Stimulated activated CD4-positive, alpha-beta T cell treated with anti-CD3 and anti-CD28 coated beads, Interleukin-12 subunit alpha, Interleukin-12 subunit beta, amount 100 ng/mL, for 4 hours (primary cell): ENCODE results near the gene GMNC.
"Not testable (repeated sequence)": the region's sequence is repeated elsewhere in the genome, so short reads cannot be mapped to it uniquely, and the experiment has no call there.

Source experiments
- DNase-seq: peaks from one replicate; pipeline ENCODE4 v3.0.0-alpha.2; 2020

The GMNC gene

GRCh38 chr3:190862209-190863118 lies at the start of gene GMNC:
Gene GMNC, minus strand, starts transcription at chr3:190862694. Its CDS starts 79 bp downstream, at chr3:190862615.
- peak; percentile 19 for DNase-seq

DNA sequence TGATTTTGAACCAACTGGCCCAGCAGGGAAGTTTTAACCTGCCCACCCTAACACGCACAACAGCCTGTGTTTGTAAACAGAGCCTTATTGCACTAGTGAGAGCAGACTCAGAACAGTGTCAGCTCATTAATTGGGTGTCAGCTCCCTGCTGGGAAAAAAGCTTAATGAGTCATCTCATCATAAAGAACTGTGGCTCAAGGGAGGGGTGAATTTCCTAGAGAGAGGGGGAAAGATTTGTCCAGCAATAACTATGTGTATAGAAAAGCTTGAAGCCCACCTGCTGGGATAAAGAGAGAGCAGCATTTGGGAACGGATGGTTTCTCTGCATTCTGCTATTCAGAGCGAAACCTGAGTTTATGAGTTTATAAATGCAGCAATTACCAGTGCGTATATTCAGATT lies 48.9 kb upstream of the GMNC start:
- DNase-seq, result no peak

DNA sequence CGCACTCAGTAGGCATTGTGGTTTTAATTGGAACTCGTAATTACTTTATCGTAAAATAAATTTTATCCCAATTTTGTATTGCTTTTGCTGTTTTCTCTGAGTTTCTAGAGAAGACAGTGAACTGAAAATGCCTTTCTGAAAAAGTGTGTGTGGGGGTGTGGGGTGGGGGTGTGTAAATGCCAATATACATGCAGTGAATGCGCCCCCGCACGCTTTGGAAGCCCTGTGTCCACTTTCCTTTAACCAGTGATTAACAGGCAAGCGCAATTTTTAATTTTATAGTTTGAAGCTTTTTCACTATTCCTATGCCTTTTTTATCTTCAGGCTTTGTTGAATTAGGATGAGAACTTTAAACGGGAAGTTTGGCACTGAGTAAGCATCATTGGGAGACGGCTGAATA lies 47.4 kb upstream of the GMNC start:
- DNase-seq, result no peak

DNA sequence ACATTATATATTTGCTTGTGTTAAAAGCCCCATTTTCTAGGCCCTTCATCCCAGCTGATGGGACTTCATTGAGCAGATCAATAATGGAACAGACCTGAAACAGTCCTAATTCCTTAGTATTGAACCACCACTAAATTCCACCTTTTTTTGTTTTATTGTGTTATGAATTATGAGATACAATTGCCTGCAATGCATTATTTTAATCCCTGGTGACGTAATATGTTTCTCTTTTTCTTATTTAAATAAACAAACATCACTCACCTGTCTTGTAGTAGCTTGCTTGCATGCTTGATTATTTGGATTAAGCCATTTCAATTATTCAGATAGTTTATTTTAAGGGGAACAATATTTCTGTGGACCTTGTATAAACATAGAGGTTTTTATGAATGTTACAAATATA lies 40.7 kb upstream of the GMNC start:
- DNase-seq, result no peak

DNA sequence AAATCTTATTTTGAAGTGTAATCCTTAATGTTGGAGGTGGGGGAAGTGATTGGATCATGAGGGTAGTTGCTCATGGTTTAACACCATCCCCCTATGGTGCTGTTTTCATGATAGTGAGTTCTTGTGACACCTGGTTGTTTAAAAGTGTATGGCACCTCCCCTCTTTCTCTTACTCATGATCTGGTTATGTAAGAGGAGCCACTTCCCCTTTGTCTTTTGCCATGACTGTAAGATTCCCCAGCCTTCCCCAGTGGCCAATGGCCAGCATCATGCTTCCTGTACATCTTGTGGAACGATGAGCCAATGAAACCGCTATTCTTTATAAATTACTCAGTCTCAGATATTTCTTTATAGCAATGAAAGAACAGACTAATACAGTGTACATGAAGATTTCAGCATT lies 39.8 kb upstream of the GMNC start:
- DNase-seq, result no peak

GRCh38 chr3:190892395-190892902 lies 30.0 kb upstream of the GMNC start:
- DNase-seq, result no peak

- no peak for DNase-seq
Observed at GRCh38 chr3:190886945-190887344, 24.5 kb upstream of the GMNC start.

- peak; percentile 11 for DNase-seq
Observed at GRCh38 chr3:190883973-190884832, 21.7 kb upstream of the GMNC start.

GRCh38 chr3:190883141-190883540 lies 20.6 kb upstream of the GMNC start:
- no peak for DNase-seq

DNA sequence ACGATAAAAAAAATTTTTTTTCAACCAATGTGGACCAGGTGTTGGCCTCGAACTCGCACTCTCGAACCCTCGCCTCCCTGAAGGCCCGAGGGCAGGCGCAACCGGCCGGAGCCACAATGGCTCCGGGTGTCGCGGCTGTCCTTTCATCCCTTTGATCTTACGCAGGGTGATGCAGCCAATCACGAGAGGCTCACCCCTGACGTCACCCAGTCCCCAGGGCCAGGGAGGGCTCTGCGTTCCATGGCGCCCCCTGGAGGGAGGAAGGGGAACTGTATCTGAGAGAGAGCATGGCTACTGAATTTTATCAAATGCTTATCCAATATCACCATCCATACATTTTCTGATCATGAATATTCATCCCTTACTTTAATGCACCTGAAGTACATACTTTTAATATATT lies 15.4 kb upstream of the GMNC start:
- no peak for DNase-seq

- not testable (repeated sequence) for DNase-seq
Observed at GRCh38 chr3:190876433-190876832, 13.9 kb upstream of the GMNC start.

DNA sequence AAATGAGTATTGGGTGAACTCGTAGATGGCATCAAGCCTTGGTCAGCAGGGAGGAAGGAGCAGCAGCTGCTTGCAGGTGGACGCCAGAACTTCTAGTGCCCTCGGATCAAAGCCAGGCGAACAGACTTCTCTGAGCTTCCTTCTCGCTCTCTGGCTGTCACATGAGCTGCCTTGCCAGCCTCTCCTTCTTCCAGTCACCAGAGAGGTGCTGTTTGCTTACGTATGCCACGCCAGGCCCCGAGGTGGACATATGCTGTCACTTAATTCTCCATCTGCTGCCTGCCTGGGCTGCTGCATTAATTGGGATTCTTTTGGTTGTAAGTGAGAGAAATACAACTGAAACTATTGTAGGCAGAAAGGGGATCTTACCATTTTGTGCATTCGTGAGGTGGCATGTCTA lies 12.6 kb upstream of the GMNC start:
- not testable (repeated sequence) for DNase-seq

DNA sequence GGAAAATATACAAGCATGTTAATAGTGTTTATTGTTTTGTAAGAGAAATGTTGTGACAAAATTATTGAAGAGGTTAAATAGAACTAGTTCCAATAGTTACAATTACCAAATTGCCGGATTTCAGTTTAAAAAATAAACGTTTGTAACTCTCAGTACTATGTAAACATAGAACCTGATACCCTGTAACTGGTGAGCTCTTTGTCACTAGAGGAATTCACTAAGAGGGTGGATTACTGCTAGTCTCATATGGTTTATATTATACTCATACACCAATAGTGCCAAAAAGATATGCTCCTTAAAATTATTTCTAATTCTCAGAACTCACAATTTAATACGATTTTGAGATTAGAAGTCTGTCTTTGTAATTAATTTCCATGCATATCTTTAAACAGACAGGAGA lies 7.6 kb upstream of the GMNC start:
- DNase-seq, result no peak

- no peak for DNase-seq
Observed at GRCh38 chr3:190867071-190867470, 4.6 kb upstream of the GMNC start.

GRCh38 chr3:190865828-190866227 lies 3.3 kb upstream of the GMNC start:
- DNase-seq, result no peak

GRCh38 chr3:190865419-190865818 lies 2.9 kb upstream of the GMNC start:
- DNase-seq, result no peak

DNA sequence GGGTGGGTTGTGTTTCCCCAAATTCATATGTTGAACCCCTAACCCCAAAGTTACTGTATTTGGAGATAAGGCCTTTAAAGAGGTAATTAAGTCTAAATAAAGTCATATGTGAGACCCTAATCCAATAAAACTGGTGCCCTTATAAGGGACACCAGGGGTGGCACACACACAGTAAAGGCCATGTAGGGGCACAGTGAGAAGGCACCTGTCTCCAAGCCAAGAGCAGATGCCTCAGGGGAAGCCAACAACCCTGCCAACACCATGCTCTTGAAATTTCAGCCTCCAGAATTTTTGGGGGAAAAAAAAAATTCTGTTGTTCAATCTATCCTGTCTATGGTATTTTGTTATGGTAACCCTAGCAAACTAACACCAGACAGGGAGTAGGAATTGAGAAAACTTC lies 1.5 kb upstream of the GMNC start:
- DNase-seq, result no peak

GRCh38 chr3:190863119-190863465 lies 598 bp upstream of the GMNC start:
- DNase-seq, result no peak

- no peak for DNase-seq
Observed at GRCh38 chr3:190860521-190860920, 2.0 kb downstream of the GMNC start.

- DNase-seq, result no peak
Observed at GRCh38 chr3:190855151-190855550, 7.3 kb downstream of the GMNC start.

DNA sequence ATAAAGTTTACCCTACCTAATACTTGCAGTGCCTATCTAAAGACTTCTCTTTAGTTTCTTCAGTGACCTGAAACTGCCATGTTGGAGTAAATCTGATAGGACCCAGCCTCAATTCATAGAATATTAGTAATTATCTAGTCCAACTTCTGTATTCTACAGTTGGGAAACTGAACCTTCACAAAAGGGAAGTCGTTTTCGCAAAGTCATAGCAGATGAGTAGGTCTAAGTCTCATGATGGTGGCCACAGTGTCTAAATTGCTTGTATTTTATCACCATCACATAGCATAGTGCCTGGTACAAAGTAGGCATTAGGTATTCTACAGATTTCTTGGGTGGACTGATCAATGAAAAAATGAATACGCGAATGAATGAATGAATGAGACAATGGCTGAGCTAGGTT lies 8.4 kb downstream of the GMNC start:
- no peak for DNase-seq

GRCh38 chr3:190853464-190853863 lies 9.0 kb downstream of the GMNC start:
- no peak for DNase-seq

DNA sequence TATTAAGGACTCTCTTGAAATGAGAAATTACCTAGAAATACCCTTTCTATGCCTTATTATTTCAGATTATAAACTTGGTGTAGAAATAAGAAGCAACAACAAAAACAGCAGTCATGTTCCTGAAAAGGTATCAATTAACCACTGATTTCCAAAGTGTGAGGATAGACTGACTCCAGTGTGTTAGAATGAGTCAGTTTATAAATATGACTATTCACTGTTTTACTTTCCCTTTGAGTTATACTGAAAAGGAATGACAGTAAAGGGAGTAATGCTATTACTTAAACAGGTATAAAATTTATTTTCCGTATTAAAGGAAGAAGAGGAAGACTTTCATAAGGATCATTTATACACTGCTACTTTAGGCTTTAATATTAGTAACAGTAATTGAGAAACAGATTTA lies 12.9 kb downstream of the GMNC start:
- no peak for DNase-seq

- DNase-seq, result no peak
Observed at GRCh38 chr3:190848870-190849269, 13.6 kb downstream of the GMNC start.
